Measurements from ENCODE around the gene ITPKB. TPM values are rescaled to one million over a fixed set of nuclear protein-coding genes. Genes with fewer than 3 reads are reported as not detected.
A peak's percentile ranks its signal among the peaks of the same experiment; 100 is the strongest.
"Not testable (repeated sequence)": the region's sequence is repeated elsewhere in the genome, so short reads cannot be mapped to it uniquely, and the experiment has no call there.

ITPKB gene
- total RNA-seq, 1 experiment from 2014 or later: 0.07 TPM

DNA sequence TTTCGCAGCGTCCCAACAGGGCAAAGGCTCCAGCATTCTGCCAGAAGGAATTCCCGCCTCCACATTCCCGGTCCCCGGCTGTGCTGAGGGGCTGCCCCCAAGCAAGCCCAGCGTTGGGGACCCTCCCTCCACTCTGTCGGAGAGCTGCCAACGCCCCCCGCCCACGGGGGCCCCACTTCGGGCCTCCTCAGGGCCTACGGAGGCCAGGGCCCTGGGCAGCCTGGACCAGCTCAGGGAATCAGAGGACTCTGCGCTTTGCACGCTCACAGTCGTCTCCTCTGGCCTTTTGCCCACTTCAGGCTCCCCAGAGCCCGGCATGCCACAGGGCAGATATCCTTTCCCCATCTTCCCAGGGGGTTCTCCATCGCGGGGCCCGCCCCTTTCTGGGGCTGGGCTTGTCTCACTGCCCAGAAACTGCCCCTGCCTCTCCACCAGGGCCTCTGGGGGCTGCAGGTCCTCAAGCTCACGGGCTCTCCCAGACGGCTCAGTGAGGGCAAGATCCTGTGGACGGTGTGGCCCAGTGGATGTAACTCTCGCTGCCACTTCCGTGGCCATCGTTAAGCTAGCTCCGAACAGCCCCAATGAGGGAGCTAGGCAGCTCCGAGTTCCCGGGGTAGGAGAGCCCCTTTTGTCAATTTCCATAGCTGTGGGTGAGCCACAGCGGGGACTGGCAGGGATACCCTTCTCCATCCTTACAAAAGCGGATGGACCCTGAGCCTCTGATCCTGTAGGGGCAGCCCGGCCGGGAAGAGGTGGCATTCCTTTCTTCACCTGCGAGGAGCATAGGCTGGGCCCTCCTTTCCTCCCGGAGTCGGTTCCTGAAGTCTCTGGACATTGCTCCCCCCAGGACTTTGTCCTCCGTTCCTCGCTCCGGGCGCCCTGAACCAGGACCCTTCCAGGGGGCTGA, 2.8 kb downstream of the ITPKB start:
- DNase-seq (ENCODE audit: low read depth): no peak
- in situ Hi-C loops (cut with HindIII; ENCODE audit: low pct_unique_long_range_greater_than_20kb, low sequenced_read_pairs): no loop called here

DNA sequence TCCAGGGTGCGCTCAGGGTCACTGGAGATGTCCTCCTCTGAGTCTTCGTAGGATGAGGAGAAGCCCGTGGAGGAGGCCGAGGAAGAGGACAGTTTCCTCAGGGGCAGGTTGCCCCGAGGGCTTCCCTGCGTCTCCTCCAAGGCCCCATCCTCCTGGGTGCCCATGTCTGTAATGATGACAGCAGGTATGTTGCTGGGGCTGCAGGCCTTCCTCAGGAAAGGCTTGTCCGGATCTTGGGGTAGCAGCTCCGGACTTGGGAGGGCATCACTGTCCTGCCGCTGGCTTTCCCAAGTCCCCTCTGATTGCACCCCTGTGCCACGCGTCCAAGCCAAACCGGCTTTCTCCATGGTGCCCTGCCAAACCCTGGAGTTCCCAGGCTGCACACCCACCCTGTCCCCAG, 3.5 kb downstream of the ITPKB start:
- DNase-seq (ENCODE audit: low read depth): no peak
- in situ Hi-C loops (cut with HindIII; ENCODE audit: low pct_unique_long_range_greater_than_20kb, low sequenced_read_pairs): no loop called here

DNA sequence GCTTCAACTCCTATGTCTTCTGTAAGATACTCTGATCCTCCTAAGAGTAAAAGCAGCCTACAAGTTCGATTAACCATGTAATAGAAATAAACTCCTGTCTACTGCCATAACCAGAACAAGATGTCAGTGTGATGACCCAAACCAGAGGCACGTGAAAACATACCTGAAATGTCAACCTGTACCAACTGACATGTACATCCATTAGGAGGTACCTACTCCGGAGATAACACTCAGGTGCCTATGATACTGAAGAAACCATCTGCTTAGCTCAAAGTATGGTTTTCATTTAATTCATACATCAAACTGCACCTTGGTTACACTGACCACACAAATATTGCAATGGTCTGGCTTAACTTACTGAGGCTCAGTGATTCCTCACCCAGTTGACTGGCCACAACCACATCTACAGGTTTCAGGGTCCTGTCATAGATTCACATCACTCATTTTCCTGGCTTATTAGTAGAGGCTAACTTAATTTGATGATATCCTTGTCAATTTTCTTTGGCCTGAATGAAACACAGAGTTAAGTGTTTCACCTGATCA, 4.4 kb downstream of the ITPKB start:
- in situ Hi-C loops (cut with HindIII; ENCODE audit: low pct_unique_long_range_greater_than_20kb, low sequenced_read_pairs): no loop called here
- no peak for DNase-seq (ENCODE audit: low read depth)

DNA sequence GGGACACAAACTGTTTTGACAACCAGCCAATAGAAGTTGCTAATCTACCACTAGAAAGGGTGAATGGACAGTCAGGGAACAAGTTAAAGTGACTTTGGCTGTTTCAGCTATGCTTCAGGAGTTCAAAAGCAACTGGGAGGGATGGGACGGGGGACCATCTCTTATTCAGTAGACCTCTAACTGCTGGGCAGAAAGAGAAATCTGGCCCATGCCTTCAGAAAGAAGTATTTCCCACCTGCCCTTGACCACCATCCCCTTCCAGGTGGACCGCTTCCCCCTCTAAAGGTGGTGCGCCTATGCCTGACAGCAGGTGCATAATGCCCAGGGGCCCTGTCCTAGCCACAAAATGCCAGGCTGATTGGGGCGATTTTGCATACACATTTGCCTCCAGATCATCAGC, 5.2 kb downstream of the ITPKB start:
- no peak for DNase-seq (ENCODE audit: low read depth)
- in situ Hi-C loops (cut with HindIII; ENCODE audit: low pct_unique_long_range_greater_than_20kb, low sequenced_read_pairs): no loop called here

DNA sequence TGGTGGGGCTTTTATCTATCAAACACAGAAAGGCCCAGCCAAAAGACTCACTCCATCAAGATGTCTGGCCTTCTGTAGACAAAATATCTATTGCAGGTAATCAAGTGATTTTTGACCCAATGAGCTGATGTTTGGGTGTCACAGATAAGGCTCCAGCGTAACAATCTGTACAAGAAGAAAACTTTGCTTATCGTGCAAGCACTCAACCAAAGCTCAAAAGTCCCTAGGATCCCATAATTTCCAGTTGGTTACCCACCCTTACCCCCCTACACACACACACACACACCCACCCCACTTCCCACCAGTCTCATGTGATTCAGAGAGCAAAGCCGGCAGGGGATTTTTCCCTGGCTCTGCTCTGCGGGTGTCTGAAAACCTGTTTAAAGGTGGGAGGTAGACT, 5.8 kb downstream of the ITPKB start:
- in situ Hi-C loops (cut with HindIII; ENCODE audit: low pct_unique_long_range_greater_than_20kb, low sequenced_read_pairs): no loop called here
- DNase-seq (ENCODE audit: low read depth): no peak

DNA sequence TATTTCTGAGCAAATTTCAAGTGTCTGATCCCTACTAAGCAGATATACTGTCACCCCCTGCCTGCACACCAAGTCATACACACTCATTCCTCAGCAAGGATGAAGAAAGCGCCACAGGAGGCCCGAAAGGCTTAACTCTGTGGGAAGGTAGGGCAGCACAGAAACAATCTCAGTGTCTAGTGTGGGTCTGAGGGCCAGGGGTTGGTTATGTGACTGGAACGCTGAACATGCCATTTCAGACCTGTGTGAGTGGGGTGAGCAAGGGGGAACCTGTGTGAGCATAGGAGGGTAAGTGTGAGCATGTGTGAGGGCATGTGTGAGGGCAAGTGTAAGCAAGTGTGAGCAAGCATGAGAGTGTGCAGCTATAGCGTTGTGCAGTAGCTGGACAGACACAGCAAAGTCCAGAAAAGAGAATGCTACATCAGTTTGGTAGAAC, 6.2 kb downstream of the ITPKB start:
- DNase-seq (ENCODE audit: low read depth): no peak
- in situ Hi-C loops (cut with HindIII; ENCODE audit: low pct_unique_long_range_greater_than_20kb, low sequenced_read_pairs): no loop called here

DNA sequence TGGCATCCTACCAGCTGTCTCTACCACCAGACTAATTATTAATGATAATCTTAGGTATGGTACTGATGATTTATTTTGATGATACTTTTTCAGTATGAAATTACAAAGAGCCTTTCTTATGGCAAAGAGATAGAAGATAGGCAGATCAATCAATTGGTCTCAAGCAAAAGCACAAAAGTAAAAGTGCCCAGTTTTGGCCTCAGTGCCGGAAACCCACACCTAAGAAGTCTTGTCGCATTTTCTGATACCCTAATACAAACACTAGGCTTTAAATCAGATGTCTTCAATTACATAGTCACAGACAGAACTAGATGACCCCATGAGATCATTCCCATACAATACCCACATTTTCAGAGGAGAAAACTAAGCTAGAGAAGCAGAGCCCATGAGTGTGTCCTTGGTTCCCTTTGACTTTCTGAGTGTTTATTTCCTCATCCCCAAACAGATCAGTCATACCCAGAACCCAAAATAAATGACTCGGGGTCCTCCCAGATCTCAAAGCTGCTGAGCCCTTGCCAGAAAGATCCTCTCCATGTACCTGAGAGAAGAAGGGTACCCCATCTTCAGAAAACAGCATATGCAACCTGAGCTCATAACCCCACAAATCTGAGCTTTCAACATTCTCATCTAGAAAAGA, 7.7 kb downstream of the ITPKB start:
- DNase-seq (ENCODE audit: low read depth): no peak
- in situ Hi-C loops (cut with HindIII; ENCODE audit: low pct_unique_long_range_greater_than_20kb, low sequenced_read_pairs): no loop called here

DNA sequence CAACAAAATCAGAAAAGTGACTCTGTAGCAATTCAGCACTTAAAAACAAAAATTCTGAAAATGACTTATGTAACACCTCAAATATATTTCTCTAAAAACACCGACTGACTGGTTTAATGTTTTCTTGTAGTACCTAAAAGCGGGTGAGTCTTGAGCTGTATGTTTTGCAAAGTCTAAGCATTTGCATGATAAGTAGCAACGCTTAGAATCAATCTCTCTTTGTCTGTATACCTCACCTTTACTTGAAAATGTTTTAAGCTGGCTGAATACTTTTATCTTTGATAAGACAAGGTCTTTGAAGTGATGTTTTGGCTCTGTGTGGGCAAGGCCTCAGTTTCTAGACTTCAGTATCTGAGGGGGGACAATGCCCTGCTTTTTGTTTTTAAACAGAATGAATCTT, 8.2 kb downstream of the ITPKB start:
- in situ Hi-C loops (cut with HindIII; ENCODE audit: low pct_unique_long_range_greater_than_20kb, low sequenced_read_pairs): no loop called here

DNA sequence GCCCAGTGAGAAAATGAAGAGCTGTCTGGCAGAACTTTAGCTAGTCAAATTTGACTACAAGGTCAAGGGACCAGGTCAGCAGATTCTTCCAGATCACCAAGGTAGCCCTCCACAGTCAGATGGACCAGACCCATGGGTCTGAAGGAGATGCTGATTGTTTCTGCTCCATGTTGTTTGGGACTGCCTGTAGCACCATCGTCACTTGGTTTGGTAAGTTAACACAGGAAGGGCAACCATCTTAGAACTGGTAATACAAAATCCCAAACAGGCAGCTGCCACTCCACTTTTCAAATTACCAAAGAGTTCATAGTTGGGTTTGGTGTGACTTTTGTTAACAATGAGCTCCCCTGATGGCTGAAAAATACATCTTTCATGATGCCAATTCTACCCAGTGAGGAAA, 9.0 kb downstream of the ITPKB start:
- DNase-seq (ENCODE audit: low read depth): no peak
- in situ Hi-C loops (cut with HindIII; ENCODE audit: low pct_unique_long_range_greater_than_20kb, low sequenced_read_pairs): no loop called here

More for the DNA sequence above, 8.2 kb downstream of the ITPKB start:
- no peak for DNase-seq (ENCODE audit: low read depth)

DNA sequence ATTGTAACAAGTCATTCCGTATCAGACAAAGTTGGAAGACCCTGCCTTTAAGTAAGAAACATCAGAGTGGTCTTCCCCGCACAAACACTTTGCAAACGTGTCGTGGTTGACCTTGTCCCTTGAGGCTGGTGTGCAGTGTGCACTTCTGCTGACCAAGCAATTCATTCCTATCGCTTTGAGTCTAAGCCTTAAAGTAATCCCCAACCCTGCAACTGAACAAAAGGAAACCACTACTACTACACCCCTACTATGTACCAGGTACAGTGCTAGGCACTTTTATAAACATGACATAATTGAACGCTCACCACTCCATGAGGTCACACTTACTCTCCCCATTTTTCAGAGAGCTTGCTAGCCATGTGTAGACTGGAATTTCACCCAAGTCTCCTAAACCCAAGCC, 10.6 kb downstream of the ITPKB start:
- in situ Hi-C loops (cut with HindIII; ENCODE audit: low pct_unique_long_range_greater_than_20kb, low sequenced_read_pairs): no loop called here
- no peak for DNase-seq (ENCODE audit: low read depth)

DNA sequence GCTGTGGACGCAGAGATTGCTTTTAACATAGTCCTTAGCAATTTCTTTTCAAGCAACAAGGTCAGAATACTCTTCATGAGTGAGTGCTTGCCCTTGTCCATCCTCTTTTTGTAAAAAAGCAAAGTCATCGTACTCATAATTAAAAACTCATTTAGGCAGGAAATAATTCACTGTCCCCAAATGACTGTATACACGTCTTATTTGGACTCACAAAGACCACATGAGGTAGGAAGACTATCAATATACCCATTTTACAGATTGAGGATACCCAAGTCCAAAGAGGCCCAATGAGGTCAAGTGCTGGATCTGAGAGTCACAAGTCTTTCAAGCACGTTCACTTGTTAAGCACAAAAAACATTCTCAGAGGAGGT, 13.2 kb downstream of the ITPKB start:
- in situ Hi-C loops (cut with HindIII; ENCODE audit: low pct_unique_long_range_greater_than_20kb, low sequenced_read_pairs): no loop called here

DNA sequence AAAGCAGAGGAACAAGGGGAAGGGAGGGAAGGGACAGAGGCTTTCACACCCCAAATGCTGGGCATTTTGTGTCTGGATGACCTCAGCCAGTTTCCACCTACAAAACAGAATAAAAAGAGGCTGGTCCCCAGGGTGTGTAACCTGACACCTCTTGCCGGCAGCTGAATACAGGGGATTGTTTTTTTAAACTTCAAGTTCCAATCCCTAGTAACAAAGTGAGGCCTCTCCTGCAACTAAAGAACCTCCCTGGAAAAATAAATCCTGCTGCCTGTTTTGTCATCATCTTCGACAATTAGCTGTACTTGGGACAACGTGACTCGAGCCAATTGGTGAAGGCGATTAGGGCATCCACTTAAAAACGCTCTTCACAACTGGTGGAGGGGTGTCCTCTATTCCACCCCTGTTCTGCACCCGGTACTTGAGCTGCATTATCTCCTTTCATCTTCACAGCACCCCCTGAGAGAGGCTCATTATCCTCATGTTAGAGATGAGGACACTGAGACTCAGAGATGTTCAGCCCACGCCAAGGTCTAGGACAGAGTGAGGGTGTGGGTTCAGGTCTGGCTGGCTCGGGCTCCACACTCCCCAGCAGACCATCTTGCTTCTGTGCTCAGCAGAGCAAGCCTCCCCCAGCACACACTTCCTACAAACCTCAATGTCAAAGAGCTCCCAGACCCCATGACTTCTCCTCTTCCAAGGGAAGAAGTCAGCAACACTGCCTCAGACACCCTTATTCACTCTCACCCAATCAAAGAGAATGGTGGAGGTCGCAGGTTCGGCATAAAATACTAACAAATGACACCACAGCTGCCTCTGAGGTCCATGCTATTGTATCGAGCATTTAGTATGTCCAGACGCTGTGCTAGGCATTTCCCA, 15.2 kb downstream of the ITPKB start:
- in situ Hi-C loops (cut with HindIII; ENCODE audit: low pct_unique_long_range_greater_than_20kb, low sequenced_read_pairs): no loop called here
- DNase-seq (ENCODE audit: low read depth): peak; percentile 45

More for the DNA sequence above, 13.2 kb downstream of the ITPKB start:
- no peak for DNase-seq (ENCODE audit: low read depth)

DNA sequence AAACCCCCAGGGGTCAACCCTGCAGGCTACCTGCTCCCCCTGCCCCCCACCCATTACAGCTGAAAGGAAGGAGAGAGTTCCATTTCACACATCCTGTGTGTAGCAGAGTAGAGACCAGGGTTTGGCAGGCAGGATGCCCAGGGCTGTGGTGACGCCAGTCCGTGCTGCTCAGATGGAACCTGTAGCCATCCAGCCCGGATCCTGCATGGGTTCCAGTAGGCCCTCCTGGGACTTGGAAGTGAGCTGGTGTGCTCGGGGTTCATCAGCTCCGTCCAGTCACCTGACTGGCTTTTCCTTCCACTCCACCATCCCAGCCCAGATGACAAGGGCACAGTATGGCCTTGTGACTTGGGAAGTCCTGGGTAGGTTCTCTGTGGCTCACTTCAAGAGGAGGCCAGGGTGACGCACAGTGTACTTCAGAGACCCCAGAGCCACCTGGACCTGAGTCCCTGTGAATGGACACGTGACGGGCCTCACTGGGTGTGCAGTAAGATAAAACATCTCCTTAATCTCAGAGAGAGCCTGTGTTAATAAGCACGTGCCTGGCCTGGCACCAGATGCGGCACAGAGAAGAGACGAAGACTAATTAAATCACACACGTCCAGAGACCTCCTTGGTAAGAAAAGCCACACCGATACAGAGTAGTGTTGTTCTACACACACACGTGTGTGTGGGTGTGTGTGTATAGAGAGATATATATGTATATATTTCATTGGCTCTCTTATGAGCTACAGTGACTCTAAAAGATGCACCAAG, 16.0 kb downstream of the ITPKB start:
- in situ Hi-C loops (cut with HindIII; ENCODE audit: low pct_unique_long_range_greater_than_20kb, low sequenced_read_pairs): no loop called here
- no peak for DNase-seq (ENCODE audit: low read depth)

DNA sequence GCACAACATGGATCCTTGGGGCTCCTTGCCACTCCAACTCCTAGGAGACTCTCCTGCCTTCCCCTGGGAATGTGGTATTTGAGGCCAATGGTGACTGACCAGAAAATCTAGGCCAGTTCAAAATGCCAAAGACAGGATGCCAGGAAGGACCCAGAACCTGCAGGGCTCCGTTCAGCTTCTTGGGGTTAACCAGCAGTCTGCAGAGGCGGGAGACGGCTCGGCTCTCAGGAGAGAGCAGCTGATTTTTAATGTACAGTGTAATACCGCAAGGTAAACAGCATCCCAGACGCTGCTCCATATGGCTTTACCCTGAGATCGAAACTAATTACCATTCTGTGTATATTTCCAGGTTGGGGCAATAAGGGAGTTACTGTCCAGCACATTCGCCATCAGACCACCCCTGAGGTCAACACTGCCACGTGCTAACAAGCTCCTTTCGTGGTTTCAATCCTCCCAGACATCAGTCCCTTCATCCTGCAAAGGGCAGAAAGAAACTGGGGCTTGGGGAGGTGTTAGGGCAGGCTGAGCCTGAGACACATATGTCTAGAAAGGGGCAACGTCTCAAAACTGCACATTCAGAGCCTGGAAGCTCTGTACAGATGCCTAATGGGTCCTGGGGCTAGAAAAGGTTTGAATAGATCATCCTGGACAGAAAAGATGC, 16.7 kb downstream of the ITPKB start:
- in situ Hi-C loops (cut with HindIII; ENCODE audit: low pct_unique_long_range_greater_than_20kb, low sequenced_read_pairs): no loop called here

DNA sequence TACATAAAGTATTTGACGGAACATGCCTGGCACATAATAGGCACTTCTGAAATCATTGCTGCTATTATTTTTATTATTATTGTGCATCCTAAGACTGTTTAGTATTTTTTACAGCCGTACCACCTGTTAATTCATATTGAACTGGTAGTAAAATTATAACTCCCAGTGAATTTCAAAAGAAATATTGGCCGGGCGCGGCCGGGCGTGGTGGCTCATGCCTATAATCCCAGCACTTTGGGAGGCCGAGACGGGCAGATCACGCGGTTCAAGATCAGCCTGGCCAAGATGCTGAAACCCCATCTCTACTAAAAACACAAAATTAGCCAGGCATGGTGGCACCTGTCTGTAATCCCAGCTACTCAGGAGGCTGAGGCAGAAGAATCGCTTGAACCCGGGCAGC, 18.5 kb downstream of the ITPKB start:
- DNase-seq (ENCODE audit: low read depth); in situ Hi-C loops (cut with HindIII; ENCODE audit: low pct_unique_long_range_greater_than_20kb, low sequenced_read_pairs): not testable (repeated sequence)

More for the DNA sequence above, 16.7 kb downstream of the ITPKB start:
- no peak for DNase-seq (ENCODE audit: low read depth)

DNA sequence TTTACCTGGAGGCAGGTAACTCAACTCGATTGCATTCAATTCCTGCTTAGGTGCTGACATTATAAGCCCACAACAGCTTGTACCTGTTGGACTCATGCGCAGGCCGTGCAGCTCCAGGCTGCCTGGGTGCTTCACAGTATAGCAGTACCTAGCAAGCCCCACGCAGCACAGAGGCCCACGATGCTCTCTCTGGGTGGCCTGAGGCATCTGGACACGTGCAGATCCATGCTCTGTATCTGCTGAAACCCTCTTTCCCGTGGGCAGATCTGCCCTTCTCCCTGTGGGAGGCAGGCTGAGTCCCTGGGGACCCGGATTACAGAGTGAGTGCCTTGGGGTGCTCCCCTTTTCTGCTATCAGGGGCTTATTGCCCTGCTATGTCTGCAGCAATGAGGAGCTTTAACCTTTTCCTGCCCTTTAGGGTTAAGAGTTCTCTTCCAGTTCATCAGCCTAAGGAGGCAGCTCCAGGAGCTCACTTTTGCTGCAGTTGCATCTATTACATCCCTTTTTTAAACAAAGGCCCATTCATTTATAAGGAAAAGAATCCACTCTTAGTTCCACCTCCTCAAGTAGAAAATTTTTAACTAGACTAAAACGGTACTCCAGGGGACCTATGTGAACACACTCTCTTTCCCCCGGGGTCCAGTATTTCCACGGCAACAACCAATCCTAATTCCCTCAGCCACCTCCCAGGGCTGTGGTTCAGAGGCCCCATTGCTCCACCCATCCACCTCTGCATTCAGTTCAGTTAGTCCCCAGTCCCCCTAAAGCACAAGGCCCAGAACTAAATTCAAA, 19.3 kb downstream of the ITPKB start:
- DNase-seq (ENCODE audit: low read depth): no peak
- in situ Hi-C loops (cut with HindIII; ENCODE audit: low pct_unique_long_range_greater_than_20kb, low sequenced_read_pairs): no loop called here

Data from Caki2 (cell line).